Measurements from ENCODE around the gene ARID5B.

- TF ChIP-seq EZH2 (IDR thresholded peaks at IDR 0.05; ENCODE audit: low read length, missing control alignments), result no peak
- TF ChIP-seq CTCF (conservative IDR thresholded peaks at IDR 0.05 in 1 of 2, IDR thresholded peaks at IDR 0.05 in 1 of 2; ENCODE audit: low read depth in 1 of 2, low read length in 2 of 2), result no peak
These were observed 86.0 kb downstream of the ARID5B start for GRCh38 chr10:61987537-61987936.

All from fibroblast of lung (primary cell).